ENCODE data around the gene FGB.

The FGB gene

GRCh38 chr4:154618708-154619315 lies 56.0 kb downstream of the FGB start:
- peak in 2 of 3 experiments; percentile 6 to 20 for DNase-seq (ENCODE audit: low read depth in 2 of 3, low spot score in 2 of 3)

GRCh38 chr4:154620111-154620510 lies 57.3 kb downstream of the FGB start:
- DNase-seq (ENCODE audit: low read depth in 2 of 3, low spot score in 2 of 3) = no peak
